ENCODE measurements around the gene PIEZO2.

PIEZO2 gene

DNA sequence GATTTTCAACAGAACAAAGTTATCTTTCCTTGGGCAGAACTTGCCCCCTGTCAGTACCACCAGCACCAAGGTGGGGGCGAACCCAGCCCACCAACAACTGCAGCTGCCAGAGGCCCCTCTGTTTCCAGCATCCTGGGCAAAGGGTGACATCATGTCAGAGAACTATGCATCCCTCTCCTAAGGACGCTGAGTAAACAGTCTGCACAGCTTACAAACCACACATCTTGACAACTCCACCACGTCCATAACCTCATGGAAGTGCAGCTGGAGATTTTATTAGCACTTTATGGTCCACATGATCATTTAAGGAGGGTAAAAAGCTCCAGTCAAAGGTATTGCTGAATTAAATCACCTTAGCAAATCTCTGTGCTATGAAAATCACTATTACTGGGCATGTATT, 40.4 kb downstream of the PIEZO2 start:
- TF ChIP-seq, protein P1, sequence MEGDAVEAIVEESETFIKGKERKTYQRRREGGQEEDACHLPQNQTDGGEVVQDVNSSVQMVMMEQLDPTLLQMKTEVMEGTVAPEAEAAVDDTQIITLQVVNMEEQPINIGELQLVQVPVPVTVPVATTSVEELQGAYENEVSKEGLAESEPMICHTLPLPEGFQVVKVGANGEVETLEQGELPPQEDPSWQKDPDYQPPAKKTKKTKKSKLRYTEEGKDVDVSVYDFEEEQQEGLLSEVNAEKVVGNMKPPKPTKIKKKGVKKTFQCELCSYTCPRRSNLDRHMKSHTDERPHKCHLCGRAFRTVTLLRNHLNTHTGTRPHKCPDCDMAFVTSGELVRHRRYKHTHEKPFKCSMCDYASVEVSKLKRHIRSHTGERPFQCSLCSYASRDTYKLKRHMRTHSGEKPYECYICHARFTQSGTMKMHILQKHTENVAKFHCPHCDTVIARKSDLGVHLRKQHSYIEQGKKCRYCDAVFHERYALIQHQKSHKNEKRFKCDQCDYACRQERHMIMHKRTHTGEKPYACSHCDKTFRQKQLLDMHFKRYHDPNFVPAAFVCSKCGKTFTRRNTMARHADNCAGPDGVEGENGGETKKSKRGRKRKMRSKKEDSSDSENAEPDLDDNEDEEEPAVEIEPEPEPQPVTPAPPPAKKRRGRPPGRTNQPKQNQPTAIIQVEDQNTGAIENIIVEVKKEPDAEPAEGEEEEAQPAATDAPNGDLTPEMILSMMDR (conservative IDR thresholded peaks at IDR 0.05; ENCODE audit: low read length), result no peak
- no peak for TF ChIP-seq EZH2phosphoT487 (IDR thresholded peaks at IDR 0.05; ENCODE audit: borderline replicate concordance)
- H3K4me1 ChIP-seq (ENCODE audit: insufficient read depth, low read length, poor library complexity, severe bottlenecking), result no peaks in the 10 kb centered on the region
- no peaks in the 10 kb centered on the region for H3K36me3 ChIP-seq (ENCODE audit: insufficient read depth, low read length)
- no peaks in the 10 kb centered on the region for H3F3A ChIP-seq (ENCODE audit: low read depth)
- no peaks in the 10 kb centered on the region for H3K9me2 ChIP-seq (replicated peaks; ENCODE audit: low read depth, low read length)
- no peak overlapping the region for H2AFZ ChIP-seq (ENCODE audit: low read length)
- H3K27me3 ChIP-seq (ENCODE audit: insufficient read depth, low read length, poor library complexity, severe bottlenecking), result no peaks in the 10 kb centered on the region
- no peaks in the 10 kb centered on the region for H3K9me3 ChIP-seq (ENCODE audit: insufficient read depth, low read depth, low read length)
- H4K20me1 ChIP-seq (ENCODE audit: insufficient read depth, low read length, poor library complexity, severe bottlenecking), result no peaks in the 10 kb centered on the region
- no peak overlapping the region for H3K9ac ChIP-seq (ENCODE audit: low read depth, low read length, poor library complexity, severe bottlenecking)
- no peaks in the 10 kb centered on the region for H3K79me2 ChIP-seq (ENCODE audit: insufficient read depth, low read length)
- H3K4me2 ChIP-seq (ENCODE audit: low read depth, low read length, poor library complexity, severe bottlenecking), result no peak overlapping the region
- H3K4me3 ChIP-seq (ENCODE audit: low read length, poor library complexity, severe bottlenecking), result no peak overlapping the region

DNA sequence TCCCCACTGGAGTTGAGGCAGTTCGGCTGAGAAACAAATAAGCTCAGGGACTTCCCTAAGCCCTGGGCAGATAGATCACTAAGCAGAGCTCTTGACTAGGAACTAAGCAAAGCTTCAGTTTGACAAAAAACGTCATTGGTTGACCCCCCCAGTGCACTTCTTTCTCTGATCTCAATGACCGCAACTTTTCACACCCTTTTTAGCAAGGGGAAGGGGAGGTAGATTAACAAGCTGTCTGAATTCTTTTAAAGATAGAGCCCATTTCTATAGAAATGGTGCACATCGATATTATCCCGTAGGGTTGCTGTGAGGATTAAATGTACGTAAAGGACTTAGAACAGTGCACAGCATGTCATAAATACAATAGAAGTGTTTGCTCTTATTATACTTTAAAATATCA, 42.5 kb downstream of the PIEZO2 start:
- no peak overlapping the region for H2AFZ ChIP-seq (ENCODE audit: low read length)
- no peaks in the 10 kb centered on the region for H3K9me2 ChIP-seq (replicated peaks; ENCODE audit: low read depth, low read length)
- TF ChIP-seq, protein P1 (conservative IDR thresholded peaks at IDR 0.05; ENCODE audit: low read length), result no peak
- no peak for TF ChIP-seq EZH2phosphoT487 (IDR thresholded peaks at IDR 0.05; ENCODE audit: borderline replicate concordance)
- no peaks in the 10 kb centered on the region for H3K4me1 ChIP-seq (ENCODE audit: insufficient read depth, low read length, poor library complexity, severe bottlenecking)
- H3K4me3 ChIP-seq (ENCODE audit: low read length, poor library complexity, severe bottlenecking), result no peak overlapping the region
- H3K36me3 ChIP-seq (ENCODE audit: insufficient read depth, low read length), result no peaks in the 10 kb centered on the region
- no peak overlapping the region for H3K4me2 ChIP-seq (ENCODE audit: low read depth, low read length, poor library complexity, severe bottlenecking)
- no peak overlapping the region for H3K9ac ChIP-seq (ENCODE audit: low read depth, low read length, poor library complexity, severe bottlenecking)
- no peaks in the 10 kb centered on the region for H4K20me1 ChIP-seq (ENCODE audit: insufficient read depth, low read length, poor library complexity, severe bottlenecking)
- H3F3A ChIP-seq (ENCODE audit: low read depth), result no peaks in the 10 kb centered on the region
- H3K27me3 ChIP-seq (ENCODE audit: insufficient read depth, low read length, poor library complexity, severe bottlenecking), result no peaks in the 10 kb centered on the region
- no peaks in the 10 kb centered on the region for H3K79me2 ChIP-seq (ENCODE audit: insufficient read depth, low read length)
- H3K9me3 ChIP-seq (ENCODE audit: insufficient read depth, low read depth, low read length), result no peaks in the 10 kb centered on the region

DNA sequence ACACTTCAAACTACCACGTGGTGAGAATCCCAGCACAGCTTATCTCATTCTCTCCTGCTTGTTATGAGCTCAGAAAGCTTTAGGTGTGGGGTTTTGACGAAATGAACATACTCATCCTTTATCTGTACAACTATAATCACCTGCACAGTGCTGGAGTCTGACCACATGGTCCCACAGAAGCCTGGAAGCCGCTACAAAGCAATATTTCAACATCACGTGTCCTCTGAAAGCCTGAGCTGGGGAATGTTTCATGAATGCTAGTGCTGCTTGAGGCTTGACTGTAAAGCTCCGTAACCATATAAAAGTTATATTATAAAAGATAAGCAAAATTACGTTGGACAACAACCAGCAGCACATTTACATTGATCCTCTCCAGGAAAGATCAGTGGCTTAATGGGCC, 43.9 kb downstream of the PIEZO2 start:
- Histone ChIP-seq H3K4me2 (ENCODE audit: low read depth, low read length, poor library complexity, severe bottlenecking) (no peak overlapping the region), H3K36me3 (ENCODE audit: insufficient read depth, low read length) (no peaks in the 10 kb centered on the region), H3K4me1 (ENCODE audit: insufficient read depth, low read length, poor library complexity, severe bottlenecking) (no peaks in the 10 kb centered on the region), H3K9me3 (ENCODE audit: insufficient read depth, low read depth, low read length) (no peaks in the 10 kb centered on the region), H3K9ac (ENCODE audit: low read depth, low read length, poor library complexity, severe bottlenecking) (no peak overlapping the region), H3K27me3 (ENCODE audit: insufficient read depth, low read length, poor library complexity, severe bottlenecking) (no peaks in the 10 kb centered on the region), H2AFZ (ENCODE audit: low read length) (no peak overlapping the region), H3K79me2 (ENCODE audit: insufficient read depth, low read length) (no peaks in the 10 kb centered on the region), H4K20me1 (ENCODE audit: insufficient read depth, low read length, poor library complexity, severe bottlenecking) (no peaks in the 10 kb centered on the region), H3K4me3 (ENCODE audit: low read length, poor library complexity, severe bottlenecking) (no peak overlapping the region), H3F3A (ENCODE audit: low read depth) (no peaks in the 10 kb centered on the region), H3K9me2 (replicated peaks; ENCODE audit: low read depth, low read length) (no peaks in the 10 kb centered on the region)
- TF ChIP-seq EZH2phosphoT487 (IDR thresholded peaks at IDR 0.05; ENCODE audit: borderline replicate concordance), result no peak
- TF ChIP-seq, protein P1 (conservative IDR thresholded peaks at IDR 0.05; ENCODE audit: low read length), result no peak
